GM18873 (cell line): ENCODE data around the gene IQSEC3.

Experiments
- ATAC-seq: cut with Tn5 transposase; IDR thresholded peaks from one replicate; pipeline ENCODE4 v1.9.1; 2021; ENCODE audit warnings: mild to moderate bottlenecking, moderate library complexity, moderate number of reproducible peaks; ENCODE audit not compliant: unreplicated experiment, low FRiP score

The IQSEC3 gene

DNA sequence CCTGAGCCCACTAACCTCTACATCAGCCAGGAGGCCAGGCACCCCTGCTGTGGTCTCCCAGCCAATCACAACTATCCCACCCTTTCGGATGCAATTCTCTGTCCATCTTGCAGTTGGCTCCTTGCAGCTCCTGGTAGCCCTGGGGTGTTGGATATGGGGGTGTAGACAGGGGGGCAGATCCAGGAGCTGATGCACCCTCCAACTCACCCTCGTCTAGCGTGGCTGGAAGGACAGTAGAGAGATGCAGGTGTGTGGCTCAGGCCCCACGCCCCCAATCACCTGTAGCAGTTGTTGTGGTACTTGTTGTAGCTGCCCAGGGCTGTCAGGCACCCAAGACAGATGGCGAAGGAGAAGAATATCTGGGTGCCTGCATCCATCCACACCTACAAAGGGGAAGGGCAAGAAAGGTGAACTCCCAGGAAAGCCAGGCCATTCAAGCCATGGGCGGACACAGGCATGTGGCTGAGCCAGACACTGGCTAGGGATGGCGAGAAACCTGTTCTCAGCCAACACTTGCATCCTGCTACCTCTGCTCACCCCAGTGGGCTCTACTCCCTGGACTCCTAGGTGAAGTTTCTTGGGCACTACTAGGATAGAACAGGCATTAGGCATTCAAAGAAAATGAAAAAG, 160.8 kb downstream of the IQSEC3 start:
- no peak for ATAC-seq
